Bronchial epithelial cell (primary cell): Measurements from ENCODE around the gene TTLL13. TPM values are rescaled to one million over a fixed set of nuclear protein-coding genes. Genes with fewer than 3 reads are reported as not detected.

Experiments
- DNase-seq: peaks from one replicate; pipeline ENCODE4 v3.0.0-alpha.2; 2010; ENCODE audit warnings: low read depth
- FAIRE-seq: peaks from 2 replicates; lab custom pipeline; 2011; peaks lifted over from hg19 to GRCh38; lab: Jason Lieb, UNC
- H3K27me3 ChIP-seq: 2 replicates; pipeline ENCODE4 v1.5.1; 2011; ENCODE audit warnings: low read length; ENCODE audit not compliant: control insufficient read depth, insufficient read depth
- H3K36me3 ChIP-seq: 2 replicates; pipeline ENCODE4 v1.5.1; 2011; ENCODE audit warnings: low read length; ENCODE audit not compliant: control insufficient read depth, insufficient read depth
- H3K4me3 ChIP-seq: 2 replicates; pipeline ENCODE4 v1.5.1; 2011; ENCODE audit warnings: mild to moderate bottlenecking, low read depth, low read length, control low read depth
- CTCF ChIP-seq: IDR thresholded peaks from 2 replicates; pipeline ENCODE4 v1.5.1; 2011; ENCODE audit warnings: mild to moderate bottlenecking, moderate library complexity, low read length, control low read depth, inconsistent platforms; ENCODE audit not compliant: insufficient read depth, severe bottlenecking
- total RNA-seq: library from RNA; depleted of rRNA; stranded (reverse); fragments of >200 nt; gene quantifications from 2 replicates; pipeline ENCODE4 v1.2.1, GENCODE V29; 2014

Gene TTLL13
- total RNA-seq, 1 donor from 2014 or later, result under 0.01 TPM

- no peaks in the 10 kb centered on the region for H3K27me3 ChIP-seq
- H3K4me3 ChIP-seq, result no peak overlapping the region
- FAIRE-seq (no peak), DNase-seq (no peak)
- peaks cover 57% of the 10 kb centered on the region for H3K36me3 ChIP-seq
- TF ChIP-seq CTCF, result peak; percentile 84
These were observed 28.0 kb upstream of the TTLL13 start for GRCh38 chr15:90221246-90221900.

GRCh38 chr15:90222547-90222946 is 26.8 kb upstream of the TTLL13 start:
- DNase-seq, result no peak
- FAIRE-seq, result no peak
- no peaks in the 10 kb centered on the region for H3K27me3 ChIP-seq
- no peak overlapping the region for H3K4me3 ChIP-seq
- peaks cover 60% of the 10 kb centered on the region for H3K36me3 ChIP-seq
- no peak for TF ChIP-seq CTCF

GRCh38 chr15:90223441-90224165 is 25.8 kb upstream of the TTLL13 start:
- Histone ChIP-seq H3K27me3 (no peaks in the 10 kb centered on the region), H3K4me3 (no peak overlapping the region), H3K36me3 (peaks cover 58% of the 10 kb centered on the region)
- TF ChIP-seq CTCF, result no peak
- DNase-seq (no peak), FAIRE-seq (no peak)

GRCh38 chr15:90225047-90225446 is 24.3 kb upstream of the TTLL13 start:
- no peak for TF ChIP-seq CTCF
- Histone ChIP-seq H3K36me3 (peaks cover 54% of the 10 kb centered on the region), H3K27me3 (no peaks in the 10 kb centered on the region), H3K4me3 (no peak overlapping the region)
- FAIRE-seq, result no peak
- no peak for DNase-seq

GRCh38 chr15:90225504-90226234 is 23.7 kb upstream of the TTLL13 start:
- FAIRE-seq (no peak), DNase-seq (no peak)
- TF ChIP-seq CTCF, result no peak
- peaks cover 52% of the 10 kb centered on the region for H3K36me3 ChIP-seq
- H3K4me3 ChIP-seq, result no peak overlapping the region
- no peaks in the 10 kb centered on the region for H3K27me3 ChIP-seq
